Testis (tissue), 3 donors: ENCODE results near the gene RAD1. TPM values are rescaled to one million over a fixed set of nuclear protein-coding genes. Genes with fewer than 3 reads are reported as not detected.

Source experiments
- DNase-seq: peaks from one replicate; pipeline ENCODE4 v3.0.0-alpha.2; 2019
- H3K27ac ChIP-seq, 2 donors: fragments of 200-600 bp; sonication (generic); one replicate each; pipeline ENCODE4 v1.5.1; 2019
- H3K27me3 ChIP-seq: fragments of 200-600 bp; sonication (generic); one replicate; pipeline ENCODE4 v1.5.1; 2019
- H3K36me3 ChIP-seq: fragments of 200-600 bp; sonication (generic); one replicate; pipeline ENCODE4 v1.5.1; 2017; ENCODE audit warnings: low read depth; ENCODE audit errors: missing control alignments
- H3K4me1 ChIP-seq: fragments of 200-600 bp; sonication (generic); one replicate; pipeline ENCODE4 v1.5.1; 2019
- H3K4me3 ChIP-seq, 2 donors: fragments of 200-600 bp; sonication (generic); one replicate each; pipeline ENCODE4 v1.5.1; 2017 to 2019
- H3K9me3 ChIP-seq: fragments of 200-600 bp; sonication (generic); one replicate; pipeline ENCODE4 v1.5.1; 2017
- CTCF ChIP-seq, 3 experiments: fragments of 450-650 bp in 2 of 3; fragments of 200-600 bp in 1 of 3; sonication (generic) in 1 of 3; IDR thresholded peaks; one replicate each; pipeline ENCODE4 v1.5.1; 2016 to 2019; ENCODE audit warnings: antibody characterized with exemption in 3 of 3, mild to moderate bottlenecking in 2 of 3, moderate library complexity in 1 of 3
- POLR2A ChIP-seq: fragments of 450-650 bp; IDR thresholded peaks from one replicate; pipeline ENCODE4 v1.6.1; 2017; ENCODE audit warnings: antibody characterized with exemption, mild to moderate bottlenecking, moderate library complexity
- WGBS, 2 donors: methylation state at CpG; one replicate each; pipeline ENCODE4 v1.1.5; 2018; 5-methylcytosine and 5-hydroxymethylcytosine counted together
- intact Hi-C: fragments of 100-400 bp; cut with DNase I; formaldehyde crosslinking; loops from one replicate; pipeline ENCODE4 v1.15.1; 2023; ENCODE audit warnings: low total_unique reads
- polyA plus RNA-seq: library from polyadenylated mRNA; stranded (reverse); fragments of 350-450 nt; fragmentation: Illumina TruSeq; extraction: RNeasy Lipid Tissue Mini Kit (QIAGEN cat#74804); gene quantifications from one replicate; pipeline ENCODE4 v1.2.3, GENCODE V29; 2014; ENCODE audit warnings: low read depth, low replicate concordance; ENCODE audit not compliant: insufficient read depth
- total RNA-seq, 2 donors: library from RNA; depleted of rRNA; stranded (reverse); fragments of >200 nt; gene quantifications; one replicate each; pipeline ENCODE4 v1.2.3, GENCODE V29; 2016

RAD1 gene
- total and polyA plus RNA-seq, 3 donors from 2014 or later: 41.4 to 45.7 (median 45.5) TPM

- peak; percentile 73 for DNase-seq
- H3K9me3 ChIP-seq: no peaks in the 10 kb centered on the region
- TF ChIP-seq CTCF (IDR thresholded peaks at IDR 0.05): no peak
- no peak for TF ChIP-seq POLR2A
- no peaks in the 10 kb centered on the region for H3K36me3 ChIP-seq
- WGBS, 2 donors: 36 to 52% methylated on average over 3 of the region's 3 CpGs
- peak overlapping the region; percentile 13 to 74 for H3K27ac ChIP-seq
- H3K4me1 ChIP-seq: peaks cover 16% of the 10 kb centered on the region
- H3K27me3 ChIP-seq: no peaks in the 10 kb centered on the region
- peak overlapping the region in 1 of 2 donors; percentile 45 for H3K4me3 ChIP-seq
- intact Hi-C loops: no loop called here
Observed at GRCh38 chr5:34866989-34867471, 48.3 kb downstream of the RAD1 start.

GRCh38 chr5:34865091-34865490 is 50.2 kb downstream of the RAD1 start:
- H3K4me3 ChIP-seq: no peak overlapping the region
- peak overlapping the region; percentile 47 to 74 for H3K27ac ChIP-seq
- no peak for DNase-seq
- H3K9me3 ChIP-seq: no peaks in the 10 kb centered on the region
- no peak for TF ChIP-seq POLR2A
- no peak for TF ChIP-seq CTCF (IDR thresholded peaks at IDR 0.05)
- H3K27me3 ChIP-seq: no peaks in the 10 kb centered on the region
- intact Hi-C loops: no loop called here
- peaks cover 16% of the 10 kb centered on the region for H3K4me1 ChIP-seq
- H3K36me3 ChIP-seq: no peaks in the 10 kb centered on the region
- 70 to 95% methylated on average over 2 of the region's 2 CpGs for WGBS, 2 donors

GRCh38 chr5:34863946-34864345 is 51.4 kb downstream of the RAD1 start:
- H3K4me3 ChIP-seq: no peak overlapping the region
- whole genome bisulfite sequencing, 2 donors: 56 to 60% methylated on average over 3 of the region's 3 CpGs
- H3K9me3 ChIP-seq: no peaks in the 10 kb centered on the region
- H3K27me3 ChIP-seq: no peaks in the 10 kb centered on the region
- peaks cover 13% of the 10 kb centered on the region for H3K4me1 ChIP-seq
- no peak for TF ChIP-seq POLR2A
- TF ChIP-seq CTCF (IDR thresholded peaks at IDR 0.05): no peak
- intact Hi-C loops: no loop called here
- H3K27ac ChIP-seq: peak overlapping the region; percentile 6 to 74
- H3K36me3 ChIP-seq: no peaks in the 10 kb centered on the region
- DNase-seq: no peak

- WGBS, 2 donors: 77 to 96% methylated on average over 5 of the region's 5 CpGs
- H3K4me3 ChIP-seq: no peak overlapping the region
- no peaks in the 10 kb centered on the region for H3K27me3 ChIP-seq
- no peaks in the 10 kb centered on the region for H3K36me3 ChIP-seq
- intact Hi-C loops: no loop called here
- H3K27ac ChIP-seq: peak overlapping the region in 1 of 2 donors; percentile 5
- TF ChIP-seq POLR2A (no peak), CTCF (IDR thresholded peaks at IDR 0.05) (no peak)
- H3K4me1 ChIP-seq: peaks cover 8% of the 10 kb centered on the region
- H3K9me3 ChIP-seq: no peaks in the 10 kb centered on the region
- DNase-seq: no peak
Observed at GRCh38 chr5:34859253-34859652, 56.1 kb downstream of the RAD1 start.

GRCh38 chr5:34858790-34859189 is 56.5 kb downstream of the RAD1 start:
- peak overlapping the region in 1 of 2 donors; percentile 5 for H3K27ac ChIP-seq
- H3K4me1 ChIP-seq: peaks cover 8% of the 10 kb centered on the region
- no peak overlapping the region for H3K4me3 ChIP-seq
- H3K27me3 ChIP-seq: no peaks in the 10 kb centered on the region
- WGBS, 2 donors: 62 to 72% methylated on average over 2 of the region's 2 CpGs
- intact Hi-C loops: no loop called here
- H3K36me3 ChIP-seq: no peaks in the 10 kb centered on the region
- no peak for TF ChIP-seq CTCF (IDR thresholded peaks at IDR 0.05)
- no peak for TF ChIP-seq POLR2A
- no peak for DNase-seq
- H3K9me3 ChIP-seq: no peaks in the 10 kb centered on the region
